ENCODE measurements around the gene SLC18A3.

- TF ChIP-seq CTCF (IDR thresholded peaks at IDR 0.05 in 2 of 3, conservative IDR thresholded peaks at IDR 0.05 in 1 of 3; ENCODE audit: borderline replicate concordance in 1 of 3, insufficient read depth in 1 of 3, low read depth in 2 of 3, low read length in 2 of 3) (no peak), RAD21 (IDR thresholded peaks at IDR 0.05; ENCODE audit: low read depth) (no peak), REST (IDR thresholded peaks at IDR 0.05; ENCODE audit: low read depth) (no peak), MAX (IDR thresholded peaks at IDR 0.05) (no peak), SIN3A (IDR thresholded peaks at IDR 0.05; ENCODE audit: low read depth) (no peak), ZNF274 (IDR thresholded peaks at IDR 0.05; ENCODE audit: low read depth, low read length) (no peak), EZH2phosphoT487 (IDR thresholded peaks at IDR 0.05; ENCODE audit: borderline replicate concordance) (no peak), POLR2A (IDR thresholded peaks at IDR 0.05; ENCODE audit: borderline replicate concordance, extremely low read depth, insufficient read depth, insufficient read length) (no peak), EZH2 (IDR thresholded peaks at IDR 0.05) (no peak)
Observed at GRCh38 chr10:49622426-49623425, 12.6 kb downstream of the SLC18A3 start.

All from HCT116 (cell line).